Esophagus muscularis mucosa (tissue), 4 donors: ENCODE data around the gene WFDC12. TPM values are rescaled to one million over a fixed set of nuclear protein-coding genes. Genes with fewer than 3 reads are reported as not detected.

Experiments used
- DNase-seq: peaks from one replicate; pipeline ENCODE4 v3.0.0-alpha.2; 2017; ENCODE audit errors: extremely low spot score
- H3K27ac ChIP-seq, 4 donors: fragments of 200-600 bp; sonication (generic); replicated peaks in 1 of 4; 1 replicate in 3 of 4; 2 replicates in 1 of 4; pipeline ENCODE4 v1.5.1; 2016 to 2019; ENCODE audit warnings: mild to moderate bottlenecking in 1 of 4
- H3K27me3 ChIP-seq, 4 donors: fragments of 200-600 bp; sonication (generic); one replicate each; pipeline versions ENCODE4 v1.5.1 to v1.6.0; 2016 to 2019
- H3K36me3 ChIP-seq, 4 donors: fragments of 200-600 bp; sonication (generic); one replicate each; pipeline ENCODE4 v1.5.1; 2016 to 2019
- H3K4me1 ChIP-seq, 4 donors: fragments of 200-600 bp; sonication (generic); one replicate each; pipeline ENCODE4 v1.5.1; 2016 to 2019
- H3K4me3 ChIP-seq, 4 donors: fragments of 200-600 bp; sonication (generic); 1 replicate in 2 of 4; 2 replicates in 2 of 4; pipeline ENCODE4 v1.5.1; 2016 to 2019; ENCODE audit warnings: mild to moderate bottlenecking in 4 of 4, moderate library complexity in 1 of 4
- H3K9me3 ChIP-seq, 4 donors: fragments of 200-600 bp; sonication (generic); 1 replicate in 3 of 4; 2 replicates in 1 of 4; pipeline ENCODE4 v1.5.1; 2016 to 2019
- EP300 ChIP-seq: sonication (generic); formaldehyde crosslinking; IDR thresholded peaks from one replicate; pipeline ENCODE4 v1.6.1; 2017; ENCODE audit warnings: antibody characterized with exemption
- POLR2A ChIP-seq: fragments of 450-650 bp; IDR thresholded peaks from one replicate; pipeline ENCODE4 v1.6.1; 2017; ENCODE audit warnings: antibody characterized with exemption, moderate library complexity, mild to moderate bottlenecking, low read depth
- POLR2AphosphoS5 ChIP-seq, 2 donors: sonication (generic); formaldehyde crosslinking; IDR thresholded peaks; one replicate each; pipeline ENCODE4 v1.6.1; 2017; ENCODE audit warnings: antibody characterized with exemption in 2 of 2
- WGBS: methylation state at CpG from one replicate; pipeline ENCODE4 v1.1.5; 2018; 5-methylcytosine and 5-hydroxymethylcytosine counted together
- intact Hi-C: fragments of 100-400 bp; cut with DNase I; formaldehyde crosslinking; loops from one replicate; pipeline ENCODE4 v1.15.1; 2023
- total RNA-seq, 4 donors: library from RNA; depleted of rRNA; stranded (reverse); fragments of >200 nt; gene quantifications; one replicate each; pipeline versions ENCODE4 v1.1.0 to v1.2.1, GENCODE V29; 2016
- TF ChIP-seq, protein P1 (sequence below), 3 experiments: fragments of 200-600 bp in 2 of 3; fragments of 450-650 bp in 1 of 3; sonication (generic) in 2 of 3; IDR thresholded peaks; one replicate each; pipeline ENCODE4 v1.5.1; 2017 to 2019; ENCODE audit warnings: antibody characterized with exemption in 3 of 3, mild to moderate bottlenecking in 2 of 3, moderate library complexity in 1 of 3

WFDC12 gene
- total RNA-seq, 4 donors from 2014 or later, result not detected

DNA sequence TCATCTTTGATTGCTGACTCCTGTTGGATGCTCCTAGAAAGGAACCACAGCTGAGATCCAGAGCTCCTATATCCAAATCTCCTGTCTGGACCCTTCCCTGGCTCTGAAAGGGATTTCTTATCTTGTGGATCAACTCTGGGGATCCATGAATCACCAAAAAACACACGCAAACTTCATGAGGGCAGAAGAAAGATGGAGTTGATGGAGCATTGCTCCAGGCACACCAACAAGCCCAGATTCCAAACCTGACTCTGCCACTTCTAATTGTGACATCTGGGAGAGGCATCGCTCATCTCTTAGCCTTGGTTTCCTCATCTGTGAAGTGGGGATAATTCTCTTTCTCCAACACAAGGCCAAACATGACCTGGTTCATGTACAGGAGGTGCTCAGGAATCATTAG, 30.1 kb downstream of the WFDC12 start:
- WGBS, result 92% methylated on average over 2 of the region's 2 CpGs
- H3K36me3 ChIP-seq, result no peaks in the 10 kb centered on the region
- intact Hi-C loops, result no loop called here
- no peaks in the 10 kb centered on the region for H3K9me3 ChIP-seq
- H3K27ac ChIP-seq, result no peak overlapping the region
- no peak overlapping the region for H3K4me3 ChIP-seq
- TF ChIP-seq POLR2A (no peak), POLR2AphosphoS5 (IDR thresholded peaks at IDR 0.05) (no peak), EP300 (no peak)
- TF ChIP-seq, protein P1, sequence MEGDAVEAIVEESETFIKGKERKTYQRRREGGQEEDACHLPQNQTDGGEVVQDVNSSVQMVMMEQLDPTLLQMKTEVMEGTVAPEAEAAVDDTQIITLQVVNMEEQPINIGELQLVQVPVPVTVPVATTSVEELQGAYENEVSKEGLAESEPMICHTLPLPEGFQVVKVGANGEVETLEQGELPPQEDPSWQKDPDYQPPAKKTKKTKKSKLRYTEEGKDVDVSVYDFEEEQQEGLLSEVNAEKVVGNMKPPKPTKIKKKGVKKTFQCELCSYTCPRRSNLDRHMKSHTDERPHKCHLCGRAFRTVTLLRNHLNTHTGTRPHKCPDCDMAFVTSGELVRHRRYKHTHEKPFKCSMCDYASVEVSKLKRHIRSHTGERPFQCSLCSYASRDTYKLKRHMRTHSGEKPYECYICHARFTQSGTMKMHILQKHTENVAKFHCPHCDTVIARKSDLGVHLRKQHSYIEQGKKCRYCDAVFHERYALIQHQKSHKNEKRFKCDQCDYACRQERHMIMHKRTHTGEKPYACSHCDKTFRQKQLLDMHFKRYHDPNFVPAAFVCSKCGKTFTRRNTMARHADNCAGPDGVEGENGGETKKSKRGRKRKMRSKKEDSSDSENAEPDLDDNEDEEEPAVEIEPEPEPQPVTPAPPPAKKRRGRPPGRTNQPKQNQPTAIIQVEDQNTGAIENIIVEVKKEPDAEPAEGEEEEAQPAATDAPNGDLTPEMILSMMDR (IDR thresholded peaks at IDR 0.05), result no peak
- H3K27me3 ChIP-seq, result peaks cover 0 to 43% (median 23%) of the 10 kb centered on the region in 4 donors
- peaks cover 6 to 23% (median 13%) of the 10 kb centered on the region in 4 donors for H3K4me1 ChIP-seq
- DNase-seq, result no peak

DNA sequence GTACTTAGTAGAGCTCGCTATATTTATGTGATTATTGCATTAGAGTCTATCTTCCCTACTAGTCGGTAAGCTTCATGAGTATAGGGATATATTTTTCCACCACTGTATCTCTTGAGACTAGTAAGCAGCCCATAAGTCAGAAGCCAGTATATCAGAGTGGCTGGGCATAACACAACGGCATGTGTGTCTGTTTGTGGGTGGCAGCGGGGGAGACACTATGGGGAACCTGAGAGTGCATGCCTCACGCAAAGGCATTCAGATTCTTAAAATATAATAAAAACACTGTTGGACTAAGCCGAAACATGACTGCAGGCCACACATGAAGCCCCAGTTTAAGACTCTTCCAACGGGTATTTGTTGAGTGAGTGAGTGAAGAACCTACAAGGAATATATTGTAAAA, 31.4 kb downstream of the WFDC12 start:
- no peak for DNase-seq
- intact Hi-C loops, result no loop called here
- no peak overlapping the region for H3K4me3 ChIP-seq
- H3K36me3 ChIP-seq, result no peaks in the 10 kb centered on the region
- H3K4me1 ChIP-seq, result peaks cover 2 to 14% (median 5%) of the 10 kb centered on the region in 4 donors
- no peaks in the 10 kb centered on the region for H3K9me3 ChIP-seq
- H3K27ac ChIP-seq, result no peak overlapping the region
- WGBS, result 91% methylated on average over 7 of the region's 7 CpGs
- peaks cover 0 to 30% (median 16%) of the 10 kb centered on the region in 4 donors for H3K27me3 ChIP-seq
- TF ChIP-seq, protein P1 (IDR thresholded peaks at IDR 0.05), result no peak
- TF ChIP-seq POLR2A (no peak), EP300 (no peak), POLR2AphosphoS5 (IDR thresholded peaks at IDR 0.05) (no peak)

DNA sequence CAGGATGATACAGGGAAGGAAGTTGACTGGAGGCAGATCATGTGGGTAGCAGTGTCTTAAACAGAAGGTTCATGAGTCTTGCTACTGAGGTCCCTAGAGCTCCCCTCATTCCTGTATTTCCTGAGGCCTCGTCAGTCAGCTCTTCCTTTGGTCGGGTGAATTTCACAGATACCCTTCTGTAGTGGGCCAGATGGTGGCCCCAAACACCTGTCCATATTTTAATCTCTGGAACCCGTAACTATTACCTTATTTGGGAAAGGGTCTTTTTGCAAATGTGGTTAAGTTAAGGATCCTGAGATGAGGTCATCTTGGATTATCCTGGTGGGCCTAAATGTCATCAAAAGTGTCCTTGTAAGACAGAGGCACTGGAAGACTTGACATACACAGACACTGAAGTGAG, 32.9 kb downstream of the WFDC12 start:
- no peak overlapping the region for H3K27ac ChIP-seq
- H3K9me3 ChIP-seq, result no peaks in the 10 kb centered on the region
- 75% methylated on average over 3 of the region's 3 CpGs for WGBS
- H3K36me3 ChIP-seq, result peaks cover 0 to 2% (median 0%) of the 10 kb centered on the region in 4 donors
- intact Hi-C loops, result no loop called here
- no peak overlapping the region for H3K4me3 ChIP-seq
- H3K4me1 ChIP-seq, result peaks cover 0 to 7% (median 0%) of the 10 kb centered on the region in 4 donors
- H3K27me3 ChIP-seq, result peaks cover 0 to 15% (median 3%) of the 10 kb centered on the region in 4 donors
- TF ChIP-seq POLR2A (no peak), EP300 (no peak), POLR2AphosphoS5 (IDR thresholded peaks at IDR 0.05) (no peak)
- TF ChIP-seq, protein P1 (IDR thresholded peaks at IDR 0.05), result no peak
- no peak for DNase-seq

DNA sequence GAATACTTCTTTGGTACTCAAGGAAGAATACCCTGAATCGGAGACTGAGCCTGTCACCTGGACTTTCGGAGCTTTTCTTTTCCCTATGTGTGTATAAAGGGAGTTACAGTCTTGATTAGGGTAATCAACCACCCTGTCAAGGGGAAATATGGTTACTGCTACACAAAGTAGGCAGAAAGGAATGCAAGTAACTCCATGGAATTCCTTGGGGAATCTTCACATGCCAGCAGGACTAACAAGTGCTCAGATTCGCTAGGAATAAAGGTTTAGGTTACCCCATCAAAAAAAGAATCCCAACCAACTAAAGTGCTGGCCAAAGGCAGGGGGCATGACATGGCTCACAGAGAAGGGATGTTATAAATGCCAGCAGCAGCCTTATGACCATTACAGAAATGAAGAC, 33.8 kb downstream of the WFDC12 start:
- no peak for DNase-seq
- H3K27me3 ChIP-seq, result peaks cover 0 to 6% (median 0%) of the 10 kb centered on the region in 4 donors
- H3K27ac ChIP-seq, result no peak overlapping the region
- H3K9me3 ChIP-seq, result no peaks in the 10 kb centered on the region
- 100% methylated on average over 3 of the region's 3 CpGs for WGBS
- peaks cover 0 to 9% (median 0%) of the 10 kb centered on the region in 4 donors for H3K36me3 ChIP-seq
- H3K4me1 ChIP-seq, result peaks cover 0 to 2% (median 0%) of the 10 kb centered on the region in 4 donors
- H3K4me3 ChIP-seq, result no peak overlapping the region
- intact Hi-C loops, result no loop called here
- TF ChIP-seq EP300 (no peak), POLR2AphosphoS5 (IDR thresholded peaks at IDR 0.05) (no peak), POLR2A (no peak)
- TF ChIP-seq, protein P1 (IDR thresholded peaks at IDR 0.05), result no peak

DNA sequence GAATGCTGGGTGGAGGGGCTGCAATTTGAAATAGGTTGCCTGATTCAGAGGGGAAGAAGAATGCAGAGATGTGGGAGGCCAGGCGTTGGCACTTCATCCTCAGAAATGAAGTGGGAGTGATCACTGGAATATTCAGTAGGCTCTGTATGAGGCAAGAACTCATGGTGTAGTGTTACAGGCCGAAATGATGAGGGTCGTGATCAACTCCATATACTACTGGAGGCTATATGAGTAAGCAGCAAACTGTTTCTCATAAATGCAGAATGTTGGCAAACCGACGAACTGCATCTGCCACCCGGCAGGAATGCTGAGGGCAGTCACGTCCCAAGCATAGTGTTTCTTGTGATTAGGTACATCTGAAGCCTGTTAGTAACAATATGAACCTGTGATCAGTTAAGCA, 36.0 kb downstream of the WFDC12 start:
- H3K4me3 ChIP-seq, result no peak overlapping the region
- WGBS, result 83% methylated on average over 7 of the region's 7 CpGs
- no peaks in the 10 kb centered on the region for H3K27me3 ChIP-seq
- H3K36me3 ChIP-seq, result peaks cover 0 to 9% (median 0%) of the 10 kb centered on the region in 4 donors
- no peak for DNase-seq
- intact Hi-C loops, result no loop called here
- TF ChIP-seq EP300, result no peak
- no peak for TF ChIP-seq POLR2AphosphoS5 (IDR thresholded peaks at IDR 0.05)
- TF ChIP-seq POLR2A, result no peak
- TF ChIP-seq, protein P1 (IDR thresholded peaks at IDR 0.05), result no peak
- no peaks in the 10 kb centered on the region for H3K9me3 ChIP-seq
- no peaks in the 10 kb centered on the region for H3K4me1 ChIP-seq
- H3K27ac ChIP-seq, result no peak overlapping the region
